Fibroblast of pulmonary artery (primary cell): Measurements from ENCODE around the gene NRXN3.

Source experiments
- DNase-seq: peaks from one replicate; pipeline ENCODE4 v3.0.0-alpha.2; 2010; ENCODE audit warnings: low read depth
- H3K4me3 ChIP-seq: replicated peaks from 2 replicates; pipeline ENCODE4 v1.5.1; 2011; ENCODE audit warnings: low read depth, mild to moderate bottlenecking, control low read depth, low read length, moderate library complexity
- CTCF ChIP-seq: IDR thresholded peaks from 2 replicates; pipeline ENCODE4 v1.5.1; 2011; ENCODE audit warnings: mild to moderate bottlenecking, control low read depth, low read length, inconsistent platforms; ENCODE audit errors: missing control alignments

NRXN3 gene

GRCh38 chr14:79057333-79057732 is 887.2 kb downstream of the NRXN3 start:
- DNase-seq, result no peak
- TF ChIP-seq CTCF, result no peak
- no peak overlapping the region for H3K4me3 ChIP-seq

GRCh38 chr14:79062226-79062625 is 892.1 kb downstream of the NRXN3 start:
- TF ChIP-seq CTCF, result no peak
- DNase-seq, result no peak
- H3K4me3 ChIP-seq, result no peak overlapping the region

DNA sequence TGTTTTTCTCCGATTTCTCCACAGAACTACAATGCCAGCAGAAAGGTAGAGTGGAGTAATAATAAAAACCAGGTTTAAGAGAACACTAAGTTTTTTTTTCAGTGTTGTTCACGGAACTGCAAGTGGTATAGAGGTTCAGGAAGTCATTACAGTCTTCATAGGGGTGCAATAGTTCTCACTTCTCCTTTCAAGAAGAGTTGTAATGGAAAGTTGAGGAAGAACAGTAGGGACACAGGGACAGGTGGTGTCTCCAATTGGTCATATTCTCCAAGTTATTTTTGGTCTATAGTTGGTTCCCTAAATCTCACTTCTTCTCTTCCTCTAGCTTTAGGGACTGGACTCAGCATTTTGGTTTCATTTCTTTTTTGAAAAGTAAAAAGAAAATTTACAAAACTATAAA is 894.0 kb downstream of the NRXN3 start:
- no peak for TF ChIP-seq CTCF
- no peak for DNase-seq
- no peak overlapping the region for H3K4me3 ChIP-seq

- no peak for TF ChIP-seq CTCF
- DNase-seq, result no peak
- H3K4me3 ChIP-seq, result no peak overlapping the region
Measured at GRCh38 chr14:79074510-79074909, 904.3 kb downstream of the NRXN3 start.

DNA sequence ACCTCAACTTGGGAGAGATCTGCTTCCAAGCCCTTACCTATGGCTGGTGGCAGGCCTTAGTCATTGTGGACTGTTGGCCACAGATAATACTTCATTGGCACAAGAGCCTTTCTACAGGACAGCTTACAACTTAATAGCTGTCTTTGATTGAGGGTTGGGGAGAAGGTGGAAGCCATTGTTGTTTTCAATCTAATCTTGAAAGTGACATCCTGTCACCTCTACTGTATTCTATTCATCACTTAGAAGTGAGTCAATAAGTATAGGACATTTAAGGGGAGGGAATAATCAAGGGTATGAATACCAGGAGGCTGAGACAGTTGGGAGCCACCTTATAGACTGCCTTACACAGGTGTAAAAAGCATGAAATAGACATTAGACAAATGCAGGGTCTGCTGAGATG is 906.3 kb downstream of the NRXN3 start:
- no peak for DNase-seq
- no peak for TF ChIP-seq CTCF
- no peak overlapping the region for H3K4me3 ChIP-seq

DNA sequence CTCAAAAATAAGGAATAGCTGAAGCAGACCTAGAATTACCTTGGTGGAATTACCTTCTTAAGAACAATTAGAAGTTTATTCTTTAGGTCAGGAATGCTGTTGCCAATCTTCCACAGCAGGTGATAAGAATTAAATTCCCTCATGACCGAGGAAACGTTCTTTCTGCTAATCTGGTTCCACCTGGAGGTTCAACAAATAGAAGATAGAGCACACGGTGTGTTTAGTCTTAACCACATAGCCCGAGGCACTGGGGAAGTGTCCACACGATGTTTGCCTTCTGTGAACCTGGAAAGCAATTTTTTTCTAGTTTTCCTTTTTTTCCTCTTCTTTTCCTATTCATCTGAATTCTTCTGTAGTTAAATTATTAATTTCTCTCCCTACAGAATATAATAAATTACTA is 906.9 kb downstream of the NRXN3 start:
- TF ChIP-seq CTCF, result no peak
- DNase-seq, result no peak
- H3K4me3 ChIP-seq, result no peak overlapping the region

DNA sequence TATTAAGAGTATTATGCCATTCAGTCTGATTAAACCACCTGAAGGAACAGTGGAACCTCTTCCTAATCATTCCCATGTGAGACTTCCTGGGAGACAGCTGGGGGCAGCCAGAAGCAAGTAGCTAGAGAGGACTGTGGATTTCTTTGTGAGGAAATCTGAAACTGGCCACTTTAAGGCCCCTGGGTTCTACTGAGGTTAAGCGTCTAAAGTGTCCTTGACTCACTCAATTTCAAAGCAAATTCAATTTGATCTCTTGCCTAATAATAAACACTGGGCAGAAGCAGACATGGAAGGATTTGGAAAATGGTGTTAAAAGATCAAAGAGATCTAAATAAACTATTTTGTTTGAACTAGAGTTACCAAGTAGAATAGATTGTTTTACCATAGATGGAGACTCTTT is 909.9 kb downstream of the NRXN3 start:
- no peak overlapping the region for H3K4me3 ChIP-seq
- DNase-seq, result no peak
- TF ChIP-seq CTCF, result no peak
